CD4-positive, alpha-beta memory T cell (primary cell): Measurements from ENCODE around the gene CNOT11. TPM values are rescaled to one million over a fixed set of nuclear protein-coding genes. Genes with fewer than 3 reads are reported as not detected.

ENCODE experiments used
- CTCF ChIA-PET: fragments of 350-600 bp; sonication (Branson Sonifier 250); formaldehyde crosslinking; loops from one replicate; lab custom pipeline; 2021; ENCODE audit warnings: inconsistent platforms; ENCODE audit not compliant: partially characterized antibody; lab: Charles Lee
- POLR2A ChIA-PET: fragments of 350-600 bp; sonication (Branson Sonifier 250); formaldehyde crosslinking; loops from one replicate; lab custom pipeline; 2021; ENCODE audit not compliant: partially characterized antibody; lab: Charles Lee
- DNase-seq, 5 donors: peaks; one replicate each; pipeline versions ENCODE4 v3.0.0 to v3.0.0-alpha.2; 2020 to 2022; ENCODE audit warnings: mixed read lengths in 1 of 5
- H3K27ac ChIP-seq: one replicate; pipeline ENCODE4 v1.7.0; 2013; ENCODE audit warnings: low read depth, low read length
- H3K27me3 ChIP-seq: 2 replicates; pipeline ENCODE4 v1.7.0; 2013; ENCODE audit warnings: mild to moderate bottlenecking, low read length, moderate library complexity; ENCODE audit not compliant: insufficient read depth
- H3K36me3 ChIP-seq: 2 replicates; pipeline ENCODE4 v1.7.0; 2013; ENCODE audit warnings: mild to moderate bottlenecking, low read length, moderate library complexity; ENCODE audit not compliant: insufficient read depth
- H3K4me1 ChIP-seq: 2 replicates; pipeline ENCODE4 v1.7.0; 2013; ENCODE audit warnings: mild to moderate bottlenecking, low read length, moderate library complexity; ENCODE audit not compliant: insufficient read depth
- H3K4me3 ChIP-seq, 2 donors: one replicate each; pipeline ENCODE4 v1.7.0; 2013; ENCODE audit warnings: low read length in 2 of 2, mild to moderate bottlenecking in 1 of 2
- H3K9me3 ChIP-seq, 2 donors: one replicate each; pipeline ENCODE4 v1.7.0; 2013; ENCODE audit warnings: low read length in 2 of 2, control low read depth in 1 of 2; ENCODE audit not compliant: control insufficient read depth in 1 of 2
- H3K27ac Mint-ChIP-seq, 7 donors: one replicate each; pipeline ENCODE4 v1.8.0; 2020 to 2021; ENCODE audit warnings: mixed read lengths in 7 of 7, mild to moderate bottlenecking in 6 of 7, inconsistent platforms in 3 of 7, moderate library complexity in 3 of 7
- H3K27me3 Mint-ChIP-seq, 2 donors: one replicate each; pipeline ENCODE4 v1.8.0; 2020 to 2021; ENCODE audit warnings: mixed read lengths in 2 of 2
- H3K36me3 Mint-ChIP-seq, 2 donors: one replicate each; pipeline ENCODE4 v1.8.0; 2020 to 2021; ENCODE audit warnings: mixed read lengths in 2 of 2, inconsistent platforms in 1 of 2, mild to moderate bottlenecking in 1 of 2
- H3K4me1 Mint-ChIP-seq, 4 donors: one replicate each; pipeline ENCODE4 v1.8.0; 2020 to 2021; ENCODE audit warnings: mixed read lengths in 4 of 4, mild to moderate bottlenecking in 1 of 4
- H3K4me3 Mint-ChIP-seq, 8 donors: one replicate each; pipeline ENCODE4 v1.8.0; 2020 to 2021; ENCODE audit warnings: mixed read lengths in 8 of 8, mild to moderate bottlenecking in 7 of 8, moderate library complexity in 6 of 8, inconsistent platforms in 3 of 8
- H3K9me3 Mint-ChIP-seq, 8 donors: one replicate each; pipeline ENCODE4 v1.8.0; 2020 to 2021; ENCODE audit warnings: mixed read lengths in 8 of 8, mild to moderate bottlenecking in 5 of 8, inconsistent platforms in 3 of 8, moderate library complexity in 1 of 8
- intact Hi-C: fragments of 100-400 bp; cut with micrococcal nuclease; formaldehyde crosslinking; loops from one replicate; pipeline ENCODE4 v1.15.1; 2023
- polyA plus RNA-seq, 2 donors: library from polyadenylated mRNA; unstranded; fragments of 300-500 nt; fragmentation: Illumina TruSeq; gene quantifications; one replicate each; pipeline ENCODE4 v1.2.3, GENCODE V29; 2021
- total RNA-seq, 2 experiments: library from RNA; stranded (reverse); gene quantifications; one replicate each; pipeline ENCODE4 v1.2.3, GENCODE V29; 2021

Gene CNOT11
- total and polyA plus RNA-seq, 4 experiments from 2014 or later = 53.8 to 75.5 (median 59.5) TPM

GRCh38 chr2:101253703-101254450 lies 1.2 kb downstream of the CNOT11 start:
- no peaks in the 10 kb centered on the region for H3K9me3 ChIP-seq
- Mint-ChIP-seq H3K27ac (peak overlapping the region; percentile 84 to 99 (median 95)), H3K36me3 (peaks cover 19 to 36% of the 10 kb centered on the region in 2 donors), H3K4me3 (peak overlapping the region; percentile 89 to 99 (median 96)), H3K4me1 (peaks cover 31 to 66% (median 46%) of the 10 kb centered on the region in 4 donors), H3K27me3 (no peaks in the 10 kb centered on the region), H3K9me3 (peaks cover 0 to 6% (median 0%) of the 10 kb centered on the region in 8 donors)
- no peak for DNase-seq
- POLR2A ChIA-PET = interaction anchor here (0.7 to 5.3 kb wide), 26 partner anchors 9 to 691 kb away, joined by 3 to 50 read pairs (median 6); partner anchors contain the start of genes CREG2, PDCL3, RFX8 and RNF149
- peak overlapping the region; percentile 97 for H3K27ac ChIP-seq
- intact Hi-C loops = loop anchor here (1.0 to 10.0 kb wide), 6 partner anchors 49 to 691 kb away; partner anchors contain the start of genes CREG2, PDCL3 and RPL31
- peaks cover 40% of the 10 kb centered on the region for H3K4me1 ChIP-seq
- peak overlapping the region; percentile 88 to 94 for H3K4me3 ChIP-seq
- CTCF ChIA-PET = interaction anchor here (1.1 to 2.5 kb wide), 9 partner anchors 9 to 134 kb away, joined by 3 to 13 read pairs (median 5); partner anchors contain the start of gene CREG2
- peaks cover 4% of the 10 kb centered on the region for H3K36me3 ChIP-seq
- no peaks in the 10 kb centered on the region for H3K27me3 ChIP-seq

GRCh38 chr2:101255501-101255900 lies 2.8 kb downstream of the CNOT11 start:
- POLR2A ChIA-PET = no interaction called here
- DNase-seq = no peak

DNA sequence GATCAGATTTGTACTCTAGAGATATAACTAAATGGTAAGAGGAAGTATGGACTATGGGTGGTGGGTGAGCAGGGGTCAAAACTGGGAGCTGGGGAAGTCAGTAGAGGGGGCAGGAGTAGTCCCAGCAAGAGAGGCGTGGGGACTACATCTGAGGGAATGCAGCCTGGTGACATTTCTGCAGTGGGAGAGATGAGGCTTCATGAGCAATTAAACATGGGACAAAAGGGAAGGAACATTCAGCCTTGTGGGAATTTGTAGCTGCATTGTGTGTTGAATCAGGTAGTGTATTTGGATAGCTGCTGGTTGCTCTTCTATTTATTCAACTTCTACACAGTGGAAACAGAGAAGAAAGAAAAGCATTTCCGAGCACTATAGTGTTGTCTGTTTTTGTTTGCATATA lies 3.6 kb downstream of the CNOT11 start:
- CTCF ChIA-PET = interaction anchor here (1.4 kb wide), 1 partner anchor 51 kb away, joined by 3 read pairs; no protein-coding TSS in a partner anchor
- peaks cover 8% of the 10 kb centered on the region for H3K36me3 ChIP-seq
- no peaks in the 10 kb centered on the region for H3K27me3 Mint-ChIP-seq
- no peaks in the 10 kb centered on the region for H3K27me3 ChIP-seq
- peak overlapping the region in 7 of 8 donors; percentile 2 to 61 (median 43) for H3K4me3 Mint-ChIP-seq
- peak overlapping the region in 4 of 7 donors; percentile 51 to 83 (median 79) for H3K27ac Mint-ChIP-seq
- H3K9me3 Mint-ChIP-seq = peaks cover 0 to 6% (median 0%) of the 10 kb centered on the region in 8 donors
- peaks cover 40% of the 10 kb centered on the region for H3K4me1 ChIP-seq
- intact Hi-C loops = loop anchor here (10.0 kb wide), 1 partner anchor 52 kb away; no protein-coding TSS in a partner anchor
- peaks cover 28 to 56% of the 10 kb centered on the region in 2 donors for H3K36me3 Mint-ChIP-seq
- DNase-seq = no peak
- no peak overlapping the region for H3K4me3 ChIP-seq
- H3K9me3 ChIP-seq = no peaks in the 10 kb centered on the region
- H3K4me1 Mint-ChIP-seq = peaks cover 38 to 79% (median 52%) of the 10 kb centered on the region in 4 donors
- POLR2A ChIA-PET = interaction anchor here (1.1 kb wide), 1 partner anchor 52 kb away, joined by 3 read pairs; the partner anchor contains the start of gene RNF149
- no peak overlapping the region for H3K27ac ChIP-seq

More at GRCh38 chr2:101255501-101255900, 2.8 kb downstream of the CNOT11 start:
- Histone ChIP-seq H3K9me3 (no peaks in the 10 kb centered on the region), H3K36me3 (peaks cover 8% of the 10 kb centered on the region), H3K4me3 (no peak overlapping the region), H3K4me1 (peaks cover 40% of the 10 kb centered on the region), H3K27ac (no peak overlapping the region), H3K27me3 (no peaks in the 10 kb centered on the region)
- peaks cover 0 to 6% (median 0%) of the 10 kb centered on the region in 8 donors for H3K9me3 Mint-ChIP-seq
- H3K4me3 Mint-ChIP-seq = peak overlapping the region in 6 of 8 donors; percentile 15 to 79 (median 54)
- peak overlapping the region in 5 of 7 donors; percentile 21 to 90 (median 77) for H3K27ac Mint-ChIP-seq
- H3K36me3 Mint-ChIP-seq = peaks cover 28 to 48% of the 10 kb centered on the region in 2 donors
- H3K27me3 Mint-ChIP-seq = no peaks in the 10 kb centered on the region
- CTCF ChIA-PET = interaction anchor here (1.4 kb wide), 1 partner anchor 50 kb away, joined by 3 read pairs; no protein-coding TSS in a partner anchor
- intact Hi-C loops = loop anchor here (10.0 kb wide), 1 partner anchor 51 kb away; no protein-coding TSS in a partner anchor
- peaks cover 36 to 76% (median 52%) of the 10 kb centered on the region in 4 donors for H3K4me1 Mint-ChIP-seq

DNA sequence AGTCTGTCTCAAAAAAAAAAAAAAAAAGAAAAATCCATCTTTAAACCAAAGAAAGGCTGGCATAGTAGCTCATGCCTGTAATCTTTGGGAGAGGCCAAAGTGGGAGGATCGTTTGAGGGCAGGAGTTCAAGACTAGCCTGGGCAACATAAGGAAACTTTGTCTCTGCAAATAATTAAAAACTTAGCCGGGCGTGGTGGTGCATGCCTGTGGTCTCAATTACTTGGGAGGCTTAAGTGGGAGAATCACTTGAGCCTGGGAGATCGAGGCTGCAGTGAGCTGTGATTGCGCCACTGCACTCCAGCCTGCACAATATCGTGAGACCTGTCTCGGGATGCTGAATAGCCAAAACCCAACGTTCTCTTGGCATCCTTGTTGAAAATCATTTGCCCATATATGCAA lies 6.1 kb downstream of the CNOT11 start:
- Mint-ChIP-seq H3K4me3 (no peak overlapping the region), H3K4me1 (peaks cover 37 to 69% (median 52%) of the 10 kb centered on the region in 4 donors), H3K9me3 (no peaks in the 10 kb centered on the region), H3K27ac (peak overlapping the region in 2 of 7 donors; percentile 24 to 36), H3K27me3 (no peaks in the 10 kb centered on the region), H3K36me3 (peaks cover 41 to 64% of the 10 kb centered on the region in 2 donors)
- DNase-seq = no peak
- ChIA-PET CTCF (interaction anchor here (0.7 to 1.5 kb wide), 4 partner anchors 9 to 84 kb away, joined by 3 read pairs; no protein-coding TSS in a partner anchor), POLR2A (interaction anchor here (1.2 kb wide), 1 partner anchor 13 kb away, joined by 3 read pairs; no protein-coding TSS in a partner anchor)
- Histone ChIP-seq H3K4me3 (no peak overlapping the region), H3K36me3 (peaks cover 20% of the 10 kb centered on the region), H3K9me3 (no peaks in the 10 kb centered on the region), H3K4me1 (peaks cover 33% of the 10 kb centered on the region), H3K27ac (no peak overlapping the region), H3K27me3 (no peaks in the 10 kb centered on the region)
- intact Hi-C loops = loop anchor here (10.0 kb wide), 1 partner anchor 54 kb away; no protein-coding TSS in a partner anchor

GRCh38 chr2:101262142-101262541 lies 9.5 kb downstream of the CNOT11 start:
- Histone ChIP-seq H3K36me3 (peaks cover 39% of the 10 kb centered on the region), H3K9me3 (no peaks in the 10 kb centered on the region), H3K27me3 (no peaks in the 10 kb centered on the region), H3K4me3 (no peak overlapping the region), H3K27ac (no peak overlapping the region), H3K4me1 (peaks cover 3% of the 10 kb centered on the region)
- Mint-ChIP-seq H3K27ac (peak overlapping the region in 5 of 7 donors; percentile 18 to 81 (median 33)), H3K4me3 (no peak overlapping the region), H3K27me3 (no peaks in the 10 kb centered on the region), H3K36me3 (peaks cover 55 to 78% of the 10 kb centered on the region in 2 donors), H3K9me3 (no peaks in the 10 kb centered on the region), H3K4me1 (peaks cover 28 to 49% (median 37%) of the 10 kb centered on the region in 4 donors)
- ChIA-PET CTCF (no interaction called here), POLR2A (interaction anchor here (1.2 to 2.6 kb wide), 2 partner anchors 9 to 46 kb away, joined by 3 to 15 read pairs; partner anchors contain the start of genes CNOT11 and RNF149)
- intact Hi-C loops = no loop called here
- DNase-seq = no peak

GRCh38 chr2:101263377-101263800 lies 10.7 kb downstream of the CNOT11 start:
- H3K4me1 ChIP-seq = peaks cover 3% of the 10 kb centered on the region
- no peaks in the 10 kb centered on the region for H3K9me3 Mint-ChIP-seq
- no peak for DNase-seq
- peak overlapping the region; percentile 3 to 88 (median 57) for H3K27ac Mint-ChIP-seq
- ChIA-PET POLR2A (interaction anchor here (2.6 kb wide), 1 partner anchor 11 kb away, joined by 15 read pairs; the partner anchor contains the start of gene CNOT11), CTCF (interaction anchor here (1.3 kb wide), 1 partner anchor 10 kb away, joined by 4 read pairs; no protein-coding TSS in a partner anchor)
- peaks cover 55 to 80% of the 10 kb centered on the region in 2 donors for H3K36me3 Mint-ChIP-seq
- H3K4me3 Mint-ChIP-seq = no peak overlapping the region
- peaks cover 48% of the 10 kb centered on the region for H3K36me3 ChIP-seq
- intact Hi-C loops = no loop called here
- no peaks in the 10 kb centered on the region for H3K27me3 ChIP-seq
- H3K4me1 Mint-ChIP-seq = peaks cover 25 to 45% (median 36%) of the 10 kb centered on the region in 4 donors
- no peak overlapping the region for H3K4me3 ChIP-seq
- no peaks in the 10 kb centered on the region for H3K9me3 ChIP-seq
- H3K27ac ChIP-seq = no peak overlapping the region
- H3K27me3 Mint-ChIP-seq = no peaks in the 10 kb centered on the region
